PFSK-1 (cell line): Measurements from ENCODE around the gene KDM2B.

Source experiments
- FOXP2 ChIP-seq: optimal IDR thresholded peaks from 2 replicates; pipeline ENCODE3; 2011; ENCODE audit warnings: borderline replicate concordance, control low read depth, inconsistent platforms; ENCODE audit not compliant: insufficient read depth; ENCODE audit errors: extremely low read length, extremely low read depth
- POLR2AphosphoS5 ChIP-seq: IDR thresholded peaks from 2 replicates; pipeline ENCODE4 v1.6.1; 2012; ENCODE audit warnings: low read depth, mild to moderate bottlenecking, control low read depth, low read length, moderate library complexity
- SIN3A ChIP-seq: IDR thresholded peaks from 2 replicates; pipeline ENCODE4 v1.6.1; 2012; ENCODE audit warnings: mild to moderate bottlenecking, low read length, moderate library complexity, borderline replicate concordance; ENCODE audit not compliant: insufficient read depth
- TAF1 ChIP-seq: IDR thresholded peaks from 2 replicates; pipeline ENCODE4 v1.6.1; 2012; ENCODE audit warnings: low read length, control low read depth, borderline replicate concordance; ENCODE audit not compliant: insufficient read depth
- TF ChIP-seq, protein P1 (sequence below), 2 experiments: IDR thresholded peaks; 2 replicates each; pipeline versions ENCODE4 v1.6.1 to v1.8.0; 2011 to 2012; ENCODE audit warnings: low read depth in 2 of 2, low read length in 2 of 2, control low read depth in 1 of 2, inconsistent platforms in 1 of 2, mild to moderate bottlenecking in 1 of 2, moderate library complexity in 1 of 2; ENCODE audit not compliant: insufficient read depth in 1 of 2

DNA sequence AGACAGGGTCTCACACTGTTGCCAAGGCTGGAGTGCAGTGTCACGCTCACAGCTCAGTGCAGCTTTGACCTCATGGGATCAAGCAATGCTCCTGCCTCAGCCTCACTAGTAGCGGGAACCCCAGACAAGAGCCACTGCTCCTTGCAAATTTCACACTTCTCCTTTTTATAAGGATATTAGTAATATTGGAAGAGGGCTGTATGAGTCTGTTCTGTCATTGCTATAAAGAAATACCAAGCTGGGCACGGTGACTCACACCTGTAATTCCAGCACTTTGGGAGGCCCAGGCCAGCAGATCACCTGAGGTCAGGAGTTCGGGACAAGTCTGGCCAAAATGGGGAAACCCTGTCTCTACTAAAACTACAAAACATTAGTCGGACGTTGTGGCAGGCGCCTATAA is 32.6 kb upstream of the KDM2B start:
- TF ChIP-seq, protein P1, sequence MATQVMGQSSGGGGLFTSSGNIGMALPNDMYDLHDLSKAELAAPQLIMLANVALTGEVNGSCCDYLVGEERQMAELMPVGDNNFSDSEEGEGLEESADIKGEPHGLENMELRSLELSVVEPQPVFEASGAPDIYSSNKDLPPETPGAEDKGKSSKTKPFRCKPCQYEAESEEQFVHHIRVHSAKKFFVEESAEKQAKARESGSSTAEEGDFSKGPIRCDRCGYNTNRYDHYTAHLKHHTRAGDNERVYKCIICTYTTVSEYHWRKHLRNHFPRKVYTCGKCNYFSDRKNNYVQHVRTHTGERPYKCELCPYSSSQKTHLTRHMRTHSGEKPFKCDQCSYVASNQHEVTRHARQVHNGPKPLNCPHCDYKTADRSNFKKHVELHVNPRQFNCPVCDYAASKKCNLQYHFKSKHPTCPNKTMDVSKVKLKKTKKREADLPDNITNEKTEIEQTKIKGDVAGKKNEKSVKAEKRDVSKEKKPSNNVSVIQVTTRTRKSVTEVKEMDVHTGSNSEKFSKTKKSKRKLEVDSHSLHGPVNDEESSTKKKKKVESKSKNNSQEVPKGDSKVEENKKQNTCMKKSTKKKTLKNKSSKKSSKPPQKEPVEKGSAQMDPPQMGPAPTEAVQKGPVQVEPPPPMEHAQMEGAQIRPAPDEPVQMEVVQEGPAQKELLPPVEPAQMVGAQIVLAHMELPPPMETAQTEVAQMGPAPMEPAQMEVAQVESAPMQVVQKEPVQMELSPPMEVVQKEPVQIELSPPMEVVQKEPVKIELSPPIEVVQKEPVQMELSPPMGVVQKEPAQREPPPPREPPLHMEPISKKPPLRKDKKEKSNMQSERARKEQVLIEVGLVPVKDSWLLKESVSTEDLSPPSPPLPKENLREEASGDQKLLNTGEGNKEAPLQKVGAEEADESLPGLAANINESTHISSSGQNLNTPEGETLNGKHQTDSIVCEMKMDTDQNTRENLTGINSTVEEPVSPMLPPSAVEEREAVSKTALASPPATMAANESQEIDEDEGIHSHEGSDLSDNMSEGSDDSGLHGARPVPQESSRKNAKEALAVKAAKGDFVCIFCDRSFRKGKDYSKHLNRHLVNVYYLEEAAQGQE (IDR thresholded peaks at IDR 0.05; ENCODE audit: insufficient read depth in 1 of 2, low read depth in 2 of 2, low read length in 2 of 2) = no peak
- TF ChIP-seq POLR2AphosphoS5 = no peak
- no peak for TF ChIP-seq TAF1
- no peak for TF ChIP-seq FOXP2
- no peak for TF ChIP-seq SIN3A
